H9 (cell line): ENCODE results near the gene DSCAM. TPM values are rescaled to one million over a fixed set of nuclear protein-coding genes. Genes with fewer than 3 reads are reported as not detected.

Experiments used
- DNase-seq: peaks from one replicate; pipeline ENCODE4 v3.0.0-alpha.2; 2017
- H2AFZ ChIP-seq: one replicate; pipeline ENCODE4 v1.6.1; 2013; ENCODE audit warnings: mild to moderate bottlenecking, low read length, control low read depth, moderate library complexity
- H2AK5ac ChIP-seq: 2 replicates; pipeline ENCODE4 v1.6.1; 2013; ENCODE audit warnings: low read length, control low read depth, mixed read lengths; ENCODE audit not compliant: insufficient read length
- H2BK120ac ChIP-seq: one replicate; pipeline ENCODE4 v1.6.1; 2013; ENCODE audit warnings: low read depth, mild to moderate bottlenecking, low read length, control low read depth, inconsistent platforms; ENCODE audit not compliant: poor library complexity, severe bottlenecking
- H2BK12ac ChIP-seq: 2 replicates; pipeline ENCODE4 v1.6.1; 2013; ENCODE audit warnings: low read length, control low read depth, mixed read lengths, low read depth; ENCODE audit not compliant: insufficient read length
- H2BK15ac ChIP-seq: 2 replicates; pipeline ENCODE4 v1.6.1; 2013; ENCODE audit warnings: low read depth, low read length, control low read depth
- H2BK20ac ChIP-seq: one replicate; pipeline ENCODE4 v1.6.1; 2013; ENCODE audit warnings: low read depth, mild to moderate bottlenecking, low read length, control low read depth, inconsistent platforms; ENCODE audit not compliant: poor library complexity, severe bottlenecking
- H2BK5ac ChIP-seq: 2 replicates; pipeline ENCODE4 v1.6.1; 2013; ENCODE audit warnings: low read length, control low read depth, mixed read lengths; ENCODE audit not compliant: insufficient read length
- H3K14ac ChIP-seq: 2 replicates; pipeline ENCODE4 v1.6.1; 2013; ENCODE audit warnings: low read length, control low read depth; ENCODE audit not compliant: insufficient read depth
- H3K18ac ChIP-seq: 2 replicates; pipeline ENCODE4 v1.6.1; 2013; ENCODE audit warnings: low read depth, mild to moderate bottlenecking, mixed read lengths, low read length, control low read depth; ENCODE audit not compliant: insufficient read length
- H3K23ac ChIP-seq: 2 replicates; pipeline ENCODE4 v1.6.1; 2013; ENCODE audit warnings: low read length, control low read depth, mixed read lengths, low read depth; ENCODE audit not compliant: insufficient read length
- H3K23me2 ChIP-seq: 2 replicates; pipeline ENCODE4 v1.6.1; 2013; ENCODE audit warnings: low read depth, mild to moderate bottlenecking, mixed read lengths, low read length, control low read depth; ENCODE audit not compliant: insufficient read length, poor library complexity, severe bottlenecking
- H3K27ac ChIP-seq: 2 replicates; pipeline ENCODE4 v1.5.1; 2013; ENCODE audit warnings: low read length, control low read depth, mixed read lengths, low read depth; ENCODE audit not compliant: insufficient read length
- H3K27me3 ChIP-seq: 2 replicates; pipeline ENCODE4 v1.6.1; 2013; ENCODE audit warnings: low read length, control low read depth, inconsistent platforms; ENCODE audit not compliant: insufficient read depth
- H3K4ac ChIP-seq: 2 replicates; pipeline ENCODE4 v1.6.1; 2013; ENCODE audit warnings: low read depth, mild to moderate bottlenecking, control low read depth, inconsistent platforms, low read length, moderate library complexity
- H3K4me1 ChIP-seq: 2 replicates; pipeline ENCODE4 v1.6.1; 2013; ENCODE audit warnings: low read length, control low read depth, inconsistent platforms; ENCODE audit not compliant: insufficient read depth
- H3K4me2 ChIP-seq: 2 replicates; pipeline ENCODE4 v1.6.1; 2013; ENCODE audit warnings: low read length, control low read depth, mixed read lengths; ENCODE audit not compliant: insufficient read length, insufficient read depth
- H3K56ac ChIP-seq: 2 replicates; pipeline ENCODE4 v1.6.1; 2013; ENCODE audit warnings: low read depth, mild to moderate bottlenecking, mixed read lengths, low read length, control low read depth; ENCODE audit not compliant: insufficient read length
- H3K79me1 ChIP-seq: 2 replicates; pipeline ENCODE4 v1.6.1; 2013; ENCODE audit warnings: low read depth, mild to moderate bottlenecking, moderate library complexity, low read length, control low read depth, inconsistent platforms; ENCODE audit not compliant: insufficient read depth, poor library complexity, severe bottlenecking
- H3K79me2 ChIP-seq: 2 replicates; pipeline ENCODE4 v1.6.1; 2013; ENCODE audit warnings: low read length, control low read depth, inconsistent platforms; ENCODE audit not compliant: insufficient read depth
- H3K9ac ChIP-seq: 2 replicates; pipeline ENCODE4 v1.6.1; 2013; ENCODE audit warnings: low read length, control low read depth, mixed read lengths; ENCODE audit not compliant: insufficient read length; ENCODE audit errors: extremely low read depth
- H3K9me3 ChIP-seq: one replicate; pipeline ENCODE4 v1.6.1; 2013; ENCODE audit warnings: low read depth, low read length, inconsistent platforms; ENCODE audit not compliant: control insufficient read depth
- H3T11ph ChIP-seq: one replicate; pipeline ENCODE4 v1.6.1; 2013; ENCODE audit warnings: mild to moderate bottlenecking, low read length, control low read depth, inconsistent platforms
- H4K20me1 ChIP-seq: one replicate; pipeline ENCODE4 v1.6.1; 2013; ENCODE audit not compliant: control insufficient read depth, insufficient read length, insufficient read depth
- H4K5ac ChIP-seq: 2 replicates; pipeline ENCODE4 v1.6.1; 2013; ENCODE audit warnings: low read depth, mild to moderate bottlenecking, mixed read lengths, low read length, control low read depth; ENCODE audit not compliant: insufficient read length
- H4K8ac ChIP-seq: replicated peaks from 2 replicates; pipeline ENCODE4 v1.6.1; 2013; ENCODE audit warnings: low read length, control low read depth, mixed read lengths, low read depth; ENCODE audit not compliant: insufficient read length
- H4K91ac ChIP-seq: 2 replicates; pipeline ENCODE4 v1.6.1; 2013; ENCODE audit warnings: low read depth, mild to moderate bottlenecking, moderate library complexity, mixed read lengths, low read length, control low read depth; ENCODE audit not compliant: insufficient read length
- H3K27ac Mint-ChIP-seq, 3 experiments: 2 replicates in 2 of 3; 3 replicates in 1 of 3; pipeline ENCODE4 v1.8.0; 2020 to 2021; ENCODE audit warnings: mixed read lengths in 3 of 3, mild to moderate bottlenecking in 1 of 3, moderate library complexity in 1 of 3
- H3K27me3 Mint-ChIP-seq: 2 replicates; pipeline ENCODE4 v1.8.0; 2021; ENCODE audit warnings: low read depth, mild to moderate bottlenecking, moderate library complexity, mixed read lengths
- H3K36me3 Mint-ChIP-seq, 3 experiments: 2 replicates in 2 of 3; 3 replicates in 1 of 3; pipeline ENCODE4 v1.8.0; 2020 to 2021; ENCODE audit warnings: low read depth in 3 of 3, mixed read lengths in 3 of 3; ENCODE audit not compliant: insufficient read depth in 1 of 3
- H3K4me1 Mint-ChIP-seq, 2 experiments: 2 replicates each; pipeline ENCODE4 v1.8.0; 2020; ENCODE audit warnings: mixed read lengths in 2 of 2
- H3K4me3 Mint-ChIP-seq, 2 experiments: 2 replicates in 1 of 2; 3 replicates in 1 of 2; pipeline ENCODE4 v1.8.0; 2020 to 2021; ENCODE audit warnings: mild to moderate bottlenecking in 2 of 2, mixed read lengths in 2 of 2, moderate library complexity in 1 of 2
- H3K9me3 Mint-ChIP-seq, 2 experiments: 2 replicates in 1 of 2; 3 replicates in 1 of 2; pipeline ENCODE4 v1.8.0; 2020; ENCODE audit warnings: mild to moderate bottlenecking in 2 of 2, mixed read lengths in 2 of 2, moderate library complexity in 1 of 2
- CTCF ChIP-seq: fragments of 200-600 bp; sonication (generic); conservative IDR thresholded peaks from 3 replicates; pipeline ENCODE4 v1.8.0; 2021; ENCODE audit warnings: antibody characterized with exemption, mild to moderate bottlenecking
- WGBS: extraction: QIAGEN DNeasy Blood & Tissue Kit; methylation state at CpG from one replicate; pipeline ENCODE4 v1.1.7; 2013; ENCODE audit warnings: missing lambda C conversion rate, low lambda C conversion rate, mixed read lengths; ENCODE audit not compliant: insufficient read length; ENCODE audit errors: extremely low coverage; 5-methylcytosine and 5-hydroxymethylcytosine counted together
- total RNA-seq: library from RNA; stranded (reverse); gene quantifications from 2 replicates; pipeline ENCODE4 v1.2.1, GENCODE V29; 2021

The DSCAM gene
- total RNA-seq, 1 experiment from 2014 or later: 0.17 TPM

- no peak overlapping the region for H3K4me2 ChIP-seq
- Mint-ChIP-seq H3K36me3 (peaks cover 16 to 21% (median 19%) of the 10 kb centered on the region in 3 experiments), H3K27ac (no peak overlapping the region; a peak in 1 of 7 replicates), H3K4me3 (no peak overlapping the region), H3K9me3 (peaks cover 23 to 24% of the 10 kb centered on the region in 2 experiments), H3K4me1 (no peaks in the 10 kb centered on the region), H3K27me3 (peaks cover 1% of the 10 kb centered on the region; the same call in 1 of the 2 replicates)
- H3K27me3 ChIP-seq: no peaks in the 10 kb centered on the region
- H3K79me1 ChIP-seq: no peaks in the 10 kb centered on the region
- H3K4ac ChIP-seq: no peak overlapping the region
- H3K14ac ChIP-seq: no peak overlapping the region
- H2AK5ac ChIP-seq: no peak overlapping the region
- H4K8ac ChIP-seq: no peak overlapping the region
- H2AFZ ChIP-seq: no peak overlapping the region
- H3K9me3 ChIP-seq: no peaks in the 10 kb centered on the region
- H3K18ac ChIP-seq: no peak overlapping the region
- no peak for TF ChIP-seq CTCF
- no peak overlapping the region for H3T11ph ChIP-seq
- no peak overlapping the region for H2BK12ac ChIP-seq
- H3K9ac ChIP-seq: no peak overlapping the region
- no peak overlapping the region for H2BK20ac ChIP-seq
- H3K27ac ChIP-seq: no peak overlapping the region
- H3K4me1 ChIP-seq: no peaks in the 10 kb centered on the region
- H4K20me1 ChIP-seq: no peaks in the 10 kb centered on the region
- no peak overlapping the region for H4K5ac ChIP-seq
- no peaks in the 10 kb centered on the region for H3K23me2 ChIP-seq
- WGBS: no CpG with 5 or more reads among the region's 5 CpGs
- no peak for DNase-seq
- H3K79me2 ChIP-seq: no peaks in the 10 kb centered on the region
- H3K56ac ChIP-seq: no peak overlapping the region
- no peak overlapping the region for H2BK15ac ChIP-seq
- no peak overlapping the region for H4K91ac ChIP-seq
- H2BK5ac ChIP-seq: no peak overlapping the region
- no peak overlapping the region for H2BK120ac ChIP-seq
- no peak overlapping the region for H3K23ac ChIP-seq
These were observed 603.3 kb downstream of the DSCAM start for GRCh38 chr21:40243685-40244084.
